ENCODE data around the gene ARID4B.
A peak's percentile ranks its signal among the peaks of the same experiment; 100 is the strongest.

DNA sequence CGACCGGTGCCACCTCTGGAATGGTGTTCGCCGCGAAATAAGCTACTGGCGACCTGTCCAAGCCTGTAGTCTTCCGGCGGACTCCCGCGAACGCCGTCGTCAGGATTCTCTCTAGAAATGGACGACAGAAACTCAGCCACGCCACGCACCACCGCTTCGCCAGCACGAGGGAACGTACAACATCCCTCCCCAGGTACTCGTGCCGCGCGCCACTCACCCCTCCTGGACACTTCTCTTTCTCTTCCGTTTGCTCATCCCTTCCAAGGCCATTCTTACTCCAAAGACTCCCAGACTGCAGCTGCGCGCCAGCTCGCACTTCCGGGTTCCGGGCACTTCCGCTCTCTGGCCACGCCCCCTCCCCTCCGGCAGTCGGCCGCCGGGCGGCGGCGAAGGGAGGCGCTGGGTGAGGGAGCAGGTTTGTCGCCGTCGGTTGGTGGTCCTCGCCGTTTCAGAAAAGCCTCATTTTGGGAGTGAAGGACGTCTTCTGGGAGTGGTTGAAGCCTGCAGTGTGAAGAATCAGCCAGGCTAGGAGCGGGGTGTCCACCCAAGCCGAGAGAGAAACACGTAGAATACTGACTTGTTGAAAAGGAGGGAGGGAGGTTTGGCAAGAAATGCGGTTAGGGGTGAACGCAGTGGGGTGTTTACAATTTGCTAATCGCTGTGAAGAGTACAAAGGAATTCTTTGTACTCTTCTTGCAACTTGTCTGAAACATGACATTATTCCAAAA, 166.9 kb downstream of the ARID4B start, which contains the start of gene RBM34:
- TF ChIP-seq, protein P1, sequence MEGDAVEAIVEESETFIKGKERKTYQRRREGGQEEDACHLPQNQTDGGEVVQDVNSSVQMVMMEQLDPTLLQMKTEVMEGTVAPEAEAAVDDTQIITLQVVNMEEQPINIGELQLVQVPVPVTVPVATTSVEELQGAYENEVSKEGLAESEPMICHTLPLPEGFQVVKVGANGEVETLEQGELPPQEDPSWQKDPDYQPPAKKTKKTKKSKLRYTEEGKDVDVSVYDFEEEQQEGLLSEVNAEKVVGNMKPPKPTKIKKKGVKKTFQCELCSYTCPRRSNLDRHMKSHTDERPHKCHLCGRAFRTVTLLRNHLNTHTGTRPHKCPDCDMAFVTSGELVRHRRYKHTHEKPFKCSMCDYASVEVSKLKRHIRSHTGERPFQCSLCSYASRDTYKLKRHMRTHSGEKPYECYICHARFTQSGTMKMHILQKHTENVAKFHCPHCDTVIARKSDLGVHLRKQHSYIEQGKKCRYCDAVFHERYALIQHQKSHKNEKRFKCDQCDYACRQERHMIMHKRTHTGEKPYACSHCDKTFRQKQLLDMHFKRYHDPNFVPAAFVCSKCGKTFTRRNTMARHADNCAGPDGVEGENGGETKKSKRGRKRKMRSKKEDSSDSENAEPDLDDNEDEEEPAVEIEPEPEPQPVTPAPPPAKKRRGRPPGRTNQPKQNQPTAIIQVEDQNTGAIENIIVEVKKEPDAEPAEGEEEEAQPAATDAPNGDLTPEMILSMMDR (IDR thresholded peaks at IDR 0.05) = peak in 4 of 6 experiments; percentile 20 to 59 (median 50)
- peak; percentile 98 to 99 for TF ChIP-seq POLR2A (IDR thresholded peaks at IDR 0.05)

Measured in Peyer's patch (tissue), 4 donors.